ENCODE measurements around the gene TRIO.
A peak's percentile ranks its signal among the peaks of the same experiment; 100 is the strongest.

TRIO gene

DNA sequence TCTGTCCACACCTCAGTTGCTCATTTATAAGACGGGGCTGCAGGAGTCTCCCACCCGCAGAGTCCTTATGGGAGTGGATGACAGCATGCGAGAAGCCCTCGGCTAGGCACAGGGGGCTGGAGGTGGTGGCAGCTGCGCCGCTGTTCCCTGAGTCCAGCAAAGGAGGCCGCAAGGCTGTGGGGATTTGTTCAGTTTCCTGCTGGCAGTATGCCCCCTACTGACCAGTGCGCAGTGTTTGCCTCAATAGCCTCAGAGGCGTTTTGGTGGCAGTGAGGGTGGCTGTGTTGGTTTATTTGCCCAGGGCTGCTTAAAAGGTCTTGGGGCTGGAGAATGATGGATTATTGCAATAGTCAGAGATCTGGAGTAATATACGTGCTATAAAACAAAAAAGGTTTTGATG, 262.1 kb downstream of the TRIO start:
- DNase-seq, result no peak

DNA sequence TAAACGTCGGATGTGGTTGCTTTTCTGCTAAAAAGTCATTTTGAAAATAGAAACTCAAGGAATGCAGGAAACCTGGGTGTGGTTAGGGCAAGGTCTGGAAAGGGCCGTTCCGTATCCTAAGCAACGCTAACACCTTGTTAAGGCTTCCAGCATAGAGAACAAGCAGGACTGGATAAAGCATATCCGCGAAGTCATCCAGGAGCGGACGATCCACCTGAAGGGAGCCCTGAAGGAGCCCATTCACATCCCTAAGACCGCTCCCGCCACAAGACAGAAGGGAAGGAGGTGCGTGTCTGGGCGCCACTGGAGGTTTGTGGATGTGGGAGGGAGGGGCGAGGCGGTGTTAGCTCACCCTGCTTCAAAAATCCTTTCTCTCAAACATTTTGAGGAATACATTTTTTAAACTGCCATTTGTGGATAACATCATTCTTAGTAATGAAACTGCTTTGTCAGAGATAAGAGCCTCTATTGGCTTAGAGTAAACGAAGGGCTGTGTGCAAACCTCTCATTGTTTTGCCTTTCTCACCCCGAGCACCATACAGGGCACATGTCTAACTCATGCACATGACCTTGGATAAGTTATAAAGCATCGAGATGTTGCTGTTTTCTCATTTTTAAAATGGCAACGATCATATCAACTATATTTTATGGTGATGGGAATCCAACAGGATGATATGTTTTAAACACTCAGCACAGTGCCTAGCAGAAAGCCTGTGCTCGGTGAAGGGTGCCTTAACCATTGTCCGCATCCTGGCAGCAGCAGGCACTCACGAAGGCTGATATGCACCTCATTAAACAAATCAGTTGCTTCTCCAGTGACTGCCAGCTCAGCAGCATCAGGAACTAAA, 262.8 kb downstream of the TRIO start:
- no peak for DNase-seq

DNA sequence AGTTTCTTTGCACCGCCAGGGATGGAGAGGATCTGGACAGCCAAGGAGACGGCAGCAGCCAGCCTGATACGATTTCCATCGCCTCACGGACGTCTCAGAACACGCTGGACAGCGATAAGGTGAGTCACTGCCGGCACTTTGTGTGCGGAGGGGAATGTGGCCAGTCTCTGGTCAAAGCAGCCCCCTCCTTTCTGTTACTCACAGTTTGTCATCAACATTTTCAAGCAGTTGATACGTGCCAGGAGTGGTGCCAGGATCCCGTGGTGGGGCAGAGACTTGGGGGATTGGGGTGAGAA, 263.4 kb downstream of the TRIO start:
- no peak for DNase-seq

DNA sequence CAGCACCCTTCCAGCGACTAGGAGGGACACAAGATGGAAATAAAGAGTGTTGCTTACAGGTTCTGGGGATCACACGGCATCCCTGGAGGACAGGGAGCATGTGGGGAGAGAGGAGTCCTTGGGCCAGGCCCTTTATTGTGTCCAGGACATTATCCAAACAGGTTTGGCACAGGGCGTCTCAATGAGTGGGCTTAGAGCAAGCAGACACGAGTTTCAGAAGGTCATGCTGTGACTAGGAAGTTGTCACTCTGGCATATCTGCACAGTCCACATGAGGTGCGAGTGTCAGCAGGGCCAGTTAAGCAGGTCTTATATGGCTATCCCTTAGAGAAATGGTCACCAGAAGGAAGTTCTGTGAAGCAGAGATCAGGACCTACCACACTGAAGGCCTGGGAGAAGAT, 263.9 kb downstream of the TRIO start:
- DNase-seq, result no peak

DNA sequence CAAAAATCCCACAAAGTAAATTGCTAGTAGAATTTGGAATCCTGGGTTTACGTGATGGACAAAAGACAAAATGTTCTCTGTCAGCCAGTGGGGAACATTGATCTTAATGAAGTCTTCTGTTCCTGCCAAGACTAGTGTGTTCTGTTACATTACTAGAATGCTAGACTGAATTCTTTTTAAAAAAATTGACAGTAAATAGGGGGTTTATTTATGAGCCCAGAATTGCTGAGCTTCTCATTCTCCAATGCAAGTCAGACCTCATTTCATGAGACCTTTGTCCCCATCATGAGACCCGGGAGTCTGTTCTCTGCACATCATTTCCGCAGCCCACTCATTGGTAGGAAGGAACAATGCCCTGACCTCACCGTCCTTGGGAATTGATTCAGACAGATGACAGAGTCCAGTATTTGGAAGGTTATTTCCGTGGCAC, 264.6 kb downstream of the TRIO start:
- DNase-seq, result no peak

DNA sequence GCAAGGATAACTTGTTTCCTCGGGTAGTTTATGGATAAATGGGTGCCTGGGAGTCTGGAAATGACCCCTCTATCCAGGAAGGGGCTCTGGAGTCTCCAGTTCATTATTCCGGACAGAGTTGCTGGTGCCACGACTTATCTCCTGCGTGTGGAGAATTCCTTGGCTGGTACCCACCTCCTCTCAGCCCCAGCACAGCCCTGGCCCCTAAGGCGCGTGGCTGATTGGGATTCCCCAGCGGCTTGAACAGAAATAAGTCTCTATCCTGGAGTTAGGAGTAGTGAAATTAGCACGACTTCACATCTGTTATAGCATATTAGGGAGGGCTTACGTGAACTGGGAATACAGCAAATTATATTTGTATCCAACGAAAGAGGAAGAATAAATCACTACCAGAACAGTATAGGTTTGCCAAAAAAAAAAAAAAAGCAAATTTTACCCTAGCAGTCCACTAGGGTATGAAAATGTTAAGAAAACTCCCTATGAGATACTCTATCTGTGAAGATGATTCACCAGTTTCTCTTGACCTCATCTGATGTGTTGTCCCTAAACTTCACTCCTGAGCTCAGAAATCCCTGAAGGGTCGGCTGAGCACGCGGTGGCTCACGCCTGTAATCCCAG, 265.9 kb downstream of the TRIO start:
- no peak for DNase-seq

DNA sequence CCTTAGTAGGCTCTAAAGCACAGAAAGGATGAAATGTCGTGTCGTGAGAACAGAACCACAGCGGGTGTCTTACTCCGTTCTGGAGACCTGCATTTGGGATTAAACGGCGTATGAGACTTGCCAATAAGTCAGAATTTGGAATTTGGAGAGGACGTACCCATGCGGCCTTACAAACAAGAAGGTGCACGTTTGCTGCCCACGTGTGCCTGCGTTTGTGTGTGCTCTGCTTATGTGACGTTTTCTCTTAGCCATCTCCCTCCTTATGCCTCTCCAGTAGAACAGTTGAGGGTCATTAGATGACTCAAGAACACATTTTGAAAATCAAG, 266.9 kb downstream of the TRIO start:
- no peak for DNase-seq

DNA sequence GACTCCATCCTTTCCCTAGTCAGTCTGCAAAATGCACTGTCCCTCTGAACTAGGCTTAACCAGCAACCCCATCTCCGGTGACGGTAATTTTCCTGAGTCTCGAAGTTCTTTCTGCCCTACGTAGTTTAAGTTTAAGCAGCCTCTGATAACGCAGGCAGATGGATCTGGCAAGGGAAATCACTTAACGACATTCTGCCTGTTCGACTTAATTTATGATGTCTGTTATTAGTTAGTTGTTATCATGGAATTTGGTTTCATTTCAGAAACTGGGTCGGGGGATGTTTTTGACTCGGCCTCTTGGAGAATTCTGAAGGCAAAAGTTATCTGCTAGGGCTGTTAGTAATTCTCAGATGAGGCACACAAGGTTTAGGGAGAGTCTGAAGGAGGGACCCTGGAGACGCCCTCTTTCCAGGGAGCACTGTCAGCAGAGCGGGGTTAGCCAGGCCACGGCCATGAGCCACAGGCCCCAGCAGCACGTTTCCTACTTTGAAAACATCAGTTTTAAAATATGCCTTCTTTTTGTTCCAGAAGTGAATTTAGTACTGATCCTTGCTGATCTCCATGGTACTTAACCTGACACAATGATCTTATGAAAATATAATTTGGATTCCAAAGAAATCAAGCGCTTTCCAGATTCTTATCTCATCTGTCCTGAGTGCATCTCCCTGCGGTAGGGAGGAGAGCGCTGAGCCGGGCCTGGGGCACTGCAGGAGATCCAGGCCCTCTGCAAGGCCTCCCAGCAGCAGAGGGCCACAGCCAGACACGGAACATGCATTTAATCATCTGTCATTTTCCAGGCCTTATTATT, 267.5 kb downstream of the TRIO start:
- no peak for DNase-seq

DNA sequence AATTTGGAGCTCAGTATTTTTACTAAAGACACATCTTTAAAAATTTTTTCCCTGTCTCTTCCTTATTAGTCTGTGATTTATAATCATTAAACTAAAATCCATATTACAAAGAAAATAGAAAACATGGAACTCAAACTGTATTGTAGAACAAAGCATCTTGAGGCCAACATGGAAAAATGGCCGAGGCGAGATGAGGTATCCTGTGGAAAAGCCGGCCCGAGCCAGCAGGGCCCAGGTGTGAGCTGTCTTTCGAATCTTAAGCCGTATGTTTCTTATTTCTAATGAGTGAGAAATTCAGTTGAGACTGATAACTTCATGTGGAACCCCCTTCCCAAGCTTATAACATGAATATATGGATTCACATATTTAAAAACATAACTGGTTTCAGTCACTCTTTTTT, 268.1 kb downstream of the TRIO start:
- no peak for DNase-seq

DNA sequence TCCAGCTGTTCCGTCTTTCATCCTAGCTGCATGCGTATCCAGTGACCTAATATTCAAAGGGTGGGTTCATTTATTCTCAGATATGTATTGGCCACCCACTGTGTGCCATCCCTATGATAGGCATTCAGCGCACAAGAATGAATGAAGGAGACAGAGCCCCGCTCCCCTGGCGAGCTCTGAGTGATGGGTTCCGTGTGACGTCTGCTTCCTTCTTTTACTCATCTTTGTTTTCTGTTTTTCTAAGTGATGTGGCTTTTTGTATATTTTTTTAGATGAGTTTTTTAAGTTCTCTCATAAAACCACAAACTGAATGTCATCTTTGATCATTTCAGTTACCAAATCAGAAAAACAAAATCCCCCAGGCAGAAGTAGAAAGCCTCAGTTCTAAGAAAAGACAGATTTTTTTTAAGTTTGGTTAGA, 270.2 kb downstream of the TRIO start:
- peak; percentile 37 for DNase-seq

DNA sequence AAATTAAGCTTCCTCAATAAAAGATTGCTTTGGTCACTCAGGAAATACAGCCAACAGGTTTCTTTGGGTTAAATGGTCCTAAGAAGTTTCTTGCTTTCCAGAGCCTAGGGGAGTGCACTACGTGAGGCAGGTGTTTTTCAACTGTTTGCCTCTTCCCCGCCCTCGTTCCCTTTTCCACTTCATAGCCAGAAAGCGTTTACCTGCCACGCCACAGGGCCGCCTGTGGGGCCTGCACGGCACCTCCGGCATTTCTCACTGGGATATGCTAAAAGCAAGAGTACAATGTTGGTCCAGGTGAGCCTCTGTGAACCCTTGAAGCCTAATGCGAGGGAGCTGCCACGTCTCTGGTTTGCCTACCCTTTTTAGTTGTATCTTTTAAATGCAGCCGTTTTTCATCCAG, 270.9 kb downstream of the TRIO start:
- no peak for DNase-seq

DNA sequence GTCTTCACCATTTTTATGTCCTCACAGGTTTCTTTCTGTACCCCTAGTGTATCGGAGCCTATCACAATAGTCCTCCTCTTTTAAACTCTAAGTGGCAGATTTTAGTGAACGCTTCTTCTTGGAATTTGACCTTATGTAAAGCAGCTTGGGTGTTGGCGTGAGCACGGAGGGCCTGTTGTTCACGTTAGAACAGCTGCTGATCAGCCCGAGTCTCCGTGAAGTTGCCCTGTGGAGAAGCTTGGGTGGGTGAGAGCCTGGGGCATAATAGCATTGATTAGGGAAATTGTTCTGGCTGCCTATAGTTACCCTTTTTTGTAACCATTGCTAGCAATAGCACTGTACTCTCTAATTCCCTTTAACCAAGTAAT, 271.5 kb downstream of the TRIO start:
- no peak for DNase-seq

DNA sequence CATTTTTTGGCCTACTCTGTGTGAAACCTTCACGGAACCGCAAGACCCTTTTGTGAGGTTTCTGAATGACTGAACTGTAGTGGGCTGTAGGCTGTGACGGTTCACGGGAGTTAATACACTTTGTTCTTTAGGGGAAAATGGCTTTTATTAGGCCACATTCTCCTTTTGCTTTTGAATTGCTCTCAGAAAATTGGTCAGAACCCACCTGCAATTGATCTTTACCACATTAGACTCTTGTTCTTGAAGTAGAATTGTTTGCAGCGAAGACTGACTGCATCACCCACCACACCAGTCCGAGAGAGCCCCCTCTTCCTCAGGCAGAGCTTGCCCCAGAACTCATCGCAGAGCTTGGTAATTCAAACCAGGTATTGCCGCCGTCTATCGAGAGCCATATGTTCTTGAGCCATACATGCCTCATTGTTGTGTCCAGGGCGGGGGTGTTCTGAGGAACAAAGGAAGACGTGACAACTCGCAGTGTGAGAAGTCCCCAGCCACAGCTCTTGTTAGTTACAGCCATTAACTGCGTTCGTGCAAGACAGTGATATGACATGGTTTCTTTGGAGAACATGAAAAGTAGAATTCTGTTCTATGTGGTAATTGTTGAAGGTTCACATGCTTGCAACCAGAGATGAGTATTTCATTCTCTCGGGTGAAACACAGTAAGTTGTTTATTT, 272.0 kb downstream of the TRIO start:
- no peak for DNase-seq

DNA sequence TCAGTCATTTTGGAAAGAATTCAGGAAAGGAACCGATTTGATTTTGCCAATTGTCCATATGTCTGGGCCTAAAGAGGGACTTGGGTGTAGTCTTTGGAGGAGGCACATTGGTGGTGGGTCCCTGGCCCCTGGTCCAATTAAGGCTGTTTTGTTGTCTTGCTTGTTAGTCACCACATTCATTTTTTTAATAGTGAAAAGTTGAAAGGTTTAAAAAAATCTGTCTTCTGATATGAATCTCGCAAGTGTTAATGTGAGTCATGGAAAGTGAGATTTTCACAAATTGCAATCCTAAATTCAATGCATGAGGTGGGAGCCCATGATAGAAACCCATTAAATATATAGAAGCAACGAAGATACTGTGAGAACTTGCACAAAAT, 272.5 kb downstream of the TRIO start:
- peak; percentile 17 for DNase-seq

DNA sequence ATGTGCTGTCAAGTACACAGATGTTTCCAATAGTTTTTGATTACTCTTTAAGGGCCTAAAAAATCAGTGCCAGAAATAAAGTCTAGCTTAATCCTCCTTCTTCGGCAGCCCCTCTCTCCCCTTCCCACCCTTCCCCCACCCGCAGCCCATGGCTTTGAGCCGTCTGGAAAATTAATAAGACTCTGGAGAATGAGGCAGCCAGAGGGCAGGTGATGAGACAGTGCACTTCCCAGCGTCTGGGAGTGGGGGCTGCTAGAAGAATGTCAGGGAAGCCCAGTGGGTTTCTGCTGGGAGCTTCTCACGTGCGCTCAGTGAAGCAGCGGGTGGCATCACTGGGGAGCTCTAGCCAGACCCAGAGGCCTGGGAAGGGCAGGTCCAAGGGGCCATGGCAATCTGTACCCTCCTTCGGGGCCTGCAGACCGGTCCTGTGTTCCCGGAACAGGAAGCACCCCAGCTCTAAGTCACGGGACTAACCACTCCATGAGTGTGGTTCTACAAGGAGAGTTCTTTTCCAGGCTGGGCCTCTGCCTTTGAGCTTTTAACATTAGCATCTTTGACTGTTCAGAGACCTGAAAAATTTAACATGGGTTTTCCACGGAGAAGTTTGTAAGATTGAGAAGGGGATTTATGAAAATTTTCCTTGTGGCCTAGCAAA, 273.6 kb downstream of the TRIO start:
- no peak for DNase-seq

DNA sequence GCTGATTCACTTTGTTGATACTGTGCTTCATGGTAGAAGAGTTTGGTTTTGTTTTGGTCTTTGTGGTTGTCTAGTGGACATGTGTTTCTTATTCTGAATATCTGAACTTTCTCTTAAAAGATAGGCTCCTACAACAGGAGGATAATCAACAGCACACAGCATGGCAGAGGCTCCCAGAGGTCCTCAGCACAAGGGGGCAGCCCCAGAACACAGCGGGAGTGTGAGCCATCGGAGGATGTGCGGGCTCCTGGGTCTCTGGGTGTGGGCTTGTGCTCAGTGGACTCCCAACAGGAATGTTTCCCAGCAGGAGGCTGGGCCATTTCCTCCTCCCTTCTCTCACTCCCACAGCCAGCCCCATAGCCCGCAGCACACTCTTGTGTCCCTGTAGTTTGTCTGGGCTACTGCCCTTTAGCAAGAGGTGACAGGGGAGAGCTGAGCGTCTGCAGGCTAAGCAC, 274.2 kb downstream of the TRIO start:
- DNase-seq, result no peak

DNA sequence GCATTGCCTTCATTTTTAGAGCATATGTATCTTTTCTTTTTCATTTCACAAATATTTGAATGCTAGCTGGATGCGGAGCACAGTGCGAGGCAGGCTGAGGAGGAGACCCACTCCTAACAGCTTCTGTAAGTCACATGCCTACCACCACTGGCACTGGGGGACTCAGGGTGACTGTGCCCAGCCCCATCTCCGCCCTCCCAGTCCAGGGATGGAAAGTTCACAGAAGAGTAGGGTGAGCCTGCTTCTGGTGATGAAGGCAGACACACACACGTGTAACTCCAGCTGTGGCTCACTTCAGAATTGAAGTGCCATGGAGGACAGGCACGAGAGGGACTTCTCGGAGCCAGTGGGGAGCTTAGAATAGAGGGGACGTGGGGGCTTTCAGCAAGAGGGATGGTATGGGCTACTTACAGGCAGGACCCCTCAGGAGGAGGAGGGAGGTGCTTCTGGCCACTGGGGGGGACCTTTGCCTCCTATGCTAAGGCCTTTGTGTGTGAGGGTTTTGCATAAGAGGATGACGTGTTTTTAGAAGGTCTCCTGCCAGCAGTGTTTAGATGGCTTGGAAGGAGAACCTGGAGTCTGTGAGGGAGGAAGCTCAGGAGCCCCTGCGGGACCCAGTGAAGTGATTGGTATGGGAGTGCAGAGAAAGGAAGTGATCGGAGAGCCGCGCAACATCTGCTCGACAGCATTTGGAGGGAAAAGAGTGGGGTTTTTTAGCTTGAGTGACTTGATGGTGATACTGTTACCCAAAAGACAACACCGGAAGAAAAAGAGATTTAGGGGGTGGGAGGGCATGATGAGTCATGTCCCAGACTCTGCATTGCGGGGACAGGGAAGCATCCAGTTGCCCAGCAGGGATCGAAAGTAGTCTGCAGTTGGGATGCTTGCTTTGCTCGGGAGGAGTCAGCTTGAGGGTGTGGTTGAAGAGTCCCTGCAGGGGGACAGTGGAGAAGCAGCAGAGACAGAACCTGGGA, 274.9 kb downstream of the TRIO start:
- no peak for DNase-seq

DNA sequence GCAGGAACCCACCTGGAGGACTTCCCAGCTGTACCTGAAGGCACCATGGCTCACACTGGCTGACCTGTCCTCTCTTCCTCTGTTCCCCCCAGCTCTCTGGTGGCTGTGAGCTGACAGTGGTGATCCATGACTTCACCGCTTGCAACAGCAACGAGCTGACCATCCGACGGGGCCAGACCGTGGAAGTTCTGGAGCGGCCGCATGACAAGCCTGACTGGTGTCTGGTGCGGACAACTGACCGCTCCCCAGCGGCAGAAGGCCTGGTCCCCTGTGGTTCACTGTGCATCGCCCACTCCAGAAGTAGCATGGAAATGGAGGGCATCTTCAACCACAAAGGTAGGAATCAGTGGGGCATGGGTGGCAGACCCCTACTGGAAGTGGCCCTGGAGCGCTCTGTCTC, 276.5 kb downstream of the TRIO start:
- no peak for DNase-seq

DNA sequence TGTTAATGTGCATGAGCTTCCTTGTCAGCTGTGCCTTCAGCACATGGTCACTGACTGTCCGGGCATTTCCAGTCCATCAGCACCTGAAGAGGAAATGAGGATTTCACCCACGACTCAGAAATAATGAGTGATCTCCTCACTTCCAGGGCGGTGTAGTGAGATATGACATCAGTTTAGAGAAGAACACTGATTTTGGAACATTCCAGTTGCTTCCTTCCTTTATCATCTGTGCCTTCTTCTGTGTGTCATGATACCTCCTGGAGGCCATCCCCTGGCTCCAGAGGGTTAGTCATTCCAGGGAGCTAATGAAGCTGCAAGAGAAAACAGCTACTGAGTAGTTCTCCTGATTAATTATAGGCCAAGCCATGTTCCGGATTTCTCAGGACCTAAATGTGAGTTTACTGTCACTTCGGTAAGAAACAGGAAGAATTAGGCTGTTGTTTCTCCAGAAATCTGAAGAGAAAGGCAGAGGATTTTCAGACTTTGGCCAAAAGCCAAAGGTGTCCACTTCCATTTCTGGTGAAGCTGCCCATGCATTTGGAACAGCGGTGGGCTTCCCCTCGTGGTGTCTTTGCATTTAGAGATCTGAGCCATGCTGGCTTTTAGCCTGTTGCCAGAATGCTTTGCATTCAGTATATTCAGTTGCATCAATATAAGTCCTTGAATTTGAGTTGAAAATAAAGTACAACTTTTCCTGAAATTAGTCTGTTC, 277.1 kb downstream of the TRIO start:
- DNase-seq, result no peak

DNA sequence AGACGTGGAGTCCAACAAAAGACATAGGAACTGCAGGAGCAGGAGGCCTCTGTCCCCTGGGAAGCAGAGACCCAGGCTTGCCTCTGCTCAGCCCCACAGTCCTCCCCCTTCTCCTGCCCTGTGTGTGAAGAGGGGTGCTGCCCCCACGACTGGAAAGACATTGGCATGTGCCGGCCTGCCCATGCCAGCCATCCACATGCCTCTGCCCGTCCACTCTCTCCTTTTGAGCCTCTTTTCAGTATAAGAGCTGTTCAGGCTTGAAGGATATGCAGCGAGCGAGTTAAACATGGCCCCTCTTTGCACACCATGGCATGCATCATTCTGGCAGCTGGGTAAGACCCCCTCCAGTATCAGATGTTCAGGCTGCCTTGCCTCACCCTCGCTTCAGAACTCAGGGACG, 278.7 kb downstream of the TRIO start:
- DNase-seq, result no peak

DNA sequence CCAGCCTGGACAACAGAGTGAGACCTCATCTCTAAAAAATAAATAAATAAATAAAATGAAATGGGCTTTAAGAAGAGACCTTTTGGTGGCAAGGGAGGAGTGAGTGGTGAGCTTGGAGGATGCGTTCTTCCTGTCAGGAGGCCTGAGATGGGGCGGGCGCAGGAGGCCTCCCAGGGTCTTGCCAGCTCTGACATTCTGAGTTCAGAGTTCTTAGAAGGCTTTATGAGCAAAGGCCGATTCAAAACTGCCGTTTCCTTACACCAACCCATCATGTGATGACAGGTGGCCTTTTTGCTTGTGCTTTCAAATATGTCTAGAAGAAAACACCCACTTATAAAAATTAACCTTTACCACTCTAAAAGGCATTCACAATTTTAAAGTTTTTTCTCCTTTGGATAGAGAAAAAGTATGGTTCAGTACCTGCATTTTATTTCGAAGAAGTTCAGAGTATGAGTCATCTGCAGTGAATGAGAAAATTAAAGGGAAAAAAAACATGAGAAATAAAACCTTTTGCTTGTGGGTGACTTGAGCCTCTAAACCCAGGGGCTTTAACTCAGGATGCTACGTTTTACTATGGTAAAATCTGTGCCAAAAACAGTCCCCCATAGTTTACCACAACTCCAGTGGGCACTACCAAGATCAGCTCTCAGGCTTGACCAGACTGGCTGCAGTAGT, 281.0 kb downstream of the TRIO start:
- DNase-seq, result peak; percentile 13
